HG03460 (cell line): ENCODE measurements around the gene OR56B4.
"Not testable (repeated sequence)": the region's sequence is repeated elsewhere in the genome, so short reads cannot be mapped to it uniquely, and the experiment has no call there.

Experiments used
- ATAC-seq: cut with Tn5 transposase; IDR thresholded peaks from one replicate; pipeline ENCODE4 v1.9.1; 2021; ENCODE audit not compliant: unreplicated experiment

Gene OR56B4

GRCh38 chr11:6143737-6144136 is 36.3 kb downstream of the OR56B4 start:
- ATAC-seq = not testable (repeated sequence)

DNA sequence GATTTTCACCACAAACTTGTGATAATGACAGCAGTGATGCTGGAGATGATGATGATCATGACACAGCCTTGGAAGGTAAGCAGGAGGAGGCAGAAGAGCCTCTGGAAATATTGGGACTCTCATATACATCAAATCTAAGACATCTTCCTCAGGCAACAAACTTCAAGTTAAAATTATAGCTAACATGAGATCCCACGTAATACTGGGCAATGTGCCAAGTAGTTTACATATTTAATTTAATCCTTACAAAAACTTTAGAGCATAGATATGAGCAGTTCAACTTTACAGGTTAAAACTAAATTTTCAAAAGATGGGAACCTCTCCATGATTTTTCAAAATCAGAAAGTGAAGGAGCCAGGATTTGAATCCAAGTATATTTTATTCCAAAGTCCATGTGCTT is 43.6 kb downstream of the OR56B4 start:
- ATAC-seq = no peak

GRCh38 chr11:6152126-6152525 is 44.6 kb downstream of the OR56B4 start:
- no peak for ATAC-seq

- no peak for ATAC-seq
Observed at GRCh38 chr11:6156628-6157359, 49.3 kb downstream of the OR56B4 start.
